Neuronal stem cell (in vitro differentiated cells): ENCODE results near the gene C2CD3.
A peak's percentile ranks its signal among the peaks of the same experiment; 100 is the strongest.

Experiments
- DNase-seq: peaks from one replicate; pipeline ENCODE4 v3.0.0-alpha.2; 2013; ENCODE audit warnings: low spot score
- H2AFZ ChIP-seq: one replicate; pipeline ENCODE4 v1.6.1; 2013; ENCODE audit warnings: mild to moderate bottlenecking, low read length, inconsistent platforms
- H2AK5ac ChIP-seq: 2 replicates; pipeline ENCODE4 v1.6.1; 2013; ENCODE audit warnings: low read depth, mild to moderate bottlenecking, inconsistent platforms, low read length, moderate library complexity, mixed read lengths
- H2BK120ac ChIP-seq: 2 replicates; pipeline ENCODE4 v1.6.1; 2013; ENCODE audit warnings: low read depth, mild to moderate bottlenecking, inconsistent platforms, low read length, moderate library complexity, mixed read lengths
- H2BK12ac ChIP-seq: one replicate; pipeline ENCODE4 v1.6.1; 2013; ENCODE audit warnings: low read length, inconsistent platforms
- H2BK15ac ChIP-seq: 2 replicates; pipeline ENCODE4 v1.6.1; 2013; ENCODE audit warnings: mild to moderate bottlenecking, low read length, inconsistent platforms, mixed read lengths
- H2BK5ac ChIP-seq: one replicate; pipeline ENCODE4 v1.6.1; 2013; ENCODE audit warnings: inconsistent platforms, mild to moderate bottlenecking, low read length, moderate library complexity
- H3K14ac ChIP-seq: one replicate; pipeline ENCODE4 v1.6.1; 2013; ENCODE audit warnings: low read length, inconsistent platforms
- H3K18ac ChIP-seq: 2 replicates; pipeline ENCODE4 v1.6.1; 2013; ENCODE audit warnings: low read length, inconsistent platforms
- H3K23ac ChIP-seq: 2 replicates; pipeline ENCODE4 v1.6.1; 2013; ENCODE audit warnings: low read depth, mild to moderate bottlenecking, mixed read lengths, low read length, inconsistent platforms; ENCODE audit not compliant: poor library complexity
- H3K27ac ChIP-seq: replicated peaks from 3 replicates; pipeline ENCODE4 v1.5.1; 2013; ENCODE audit warnings: low read length, inconsistent platforms
- H3K27me3 ChIP-seq, 3 experiments: 2 replicates each; pipeline ENCODE4 v1.6.1; 2013; ENCODE audit warnings: low read length in 3 of 3, mild to moderate bottlenecking in 2 of 3, inconsistent platforms in 1 of 3, low read depth in 1 of 3, mixed read lengths in 1 of 3, moderate library complexity in 1 of 3; ENCODE audit not compliant: control insufficient read depth in 3 of 3, insufficient read depth in 3 of 3
- H3K36me3 ChIP-seq, 2 donors: replicated peaks in 1 of 2; 2 replicates each; pipeline ENCODE4 v1.6.1; 2013; ENCODE audit warnings: low read length in 2 of 2; ENCODE audit not compliant: control insufficient read depth in 2 of 2, insufficient read depth in 2 of 2
- H3K4ac ChIP-seq: 2 replicates; pipeline ENCODE4 v1.6.1; 2013; ENCODE audit warnings: inconsistent platforms, mild to moderate bottlenecking, low read length, moderate library complexity
- H3K4me1 ChIP-seq, 2 donors: 1 replicate in 1 of 2; 2 replicates in 1 of 2; pipeline ENCODE4 v1.6.1; 2013; ENCODE audit warnings: low read length in 2 of 2, low read depth in 1 of 2; ENCODE audit not compliant: control insufficient read depth in 2 of 2, insufficient read depth in 1 of 2
- H3K4me2 ChIP-seq: one replicate; pipeline ENCODE4 v1.6.1; 2013; ENCODE audit warnings: mild to moderate bottlenecking, low read length, inconsistent platforms; ENCODE audit not compliant: insufficient read depth, poor library complexity, severe bottlenecking
- H3K4me3 ChIP-seq, 2 donors: 2 replicates each; pipeline ENCODE4 v1.5.1; 2013; ENCODE audit warnings: low read length in 2 of 2, mild to moderate bottlenecking in 2 of 2, inconsistent platforms in 1 of 2, moderate library complexity in 1 of 2
- H3K79me1 ChIP-seq: one replicate; pipeline ENCODE4 v1.6.1; 2013; ENCODE audit warnings: low read depth, mild to moderate bottlenecking, inconsistent platforms, low read length, moderate library complexity
- H3K9ac ChIP-seq: one replicate; pipeline ENCODE4 v1.6.1; 2013; ENCODE audit warnings: mild to moderate bottlenecking, low read depth, low read length, inconsistent platforms; ENCODE audit not compliant: poor library complexity
- H3K9me3 ChIP-seq, 2 donors: replicated peaks in 1 of 2; 2 replicates each; pipeline versions ENCODE3 to v1.6.1; 2013; ENCODE audit warnings: low read length in 2 of 2, mild to moderate bottlenecking in 2 of 2, inconsistent platforms in 1 of 2, low read depth in 1 of 2, mixed read lengths in 1 of 2, moderate library complexity in 1 of 2; ENCODE audit not compliant: control insufficient read depth in 2 of 2, insufficient read depth in 1 of 2
- H4K8ac ChIP-seq: one replicate; pipeline ENCODE4 v1.6.1; 2013; ENCODE audit warnings: low read depth, mild to moderate bottlenecking, inconsistent platforms, low read length, moderate library complexity
- H4K91ac ChIP-seq: one replicate; pipeline ENCODE4 v1.6.1; 2013; ENCODE audit warnings: low read length, low read depth, mild to moderate bottlenecking, inconsistent platforms; ENCODE audit not compliant: poor library complexity
- WGBS, 2 donors: extraction: QIAGEN DNeasy Blood & Tissue Kit; methylation state at CpG; one replicate each; pipeline ENCODE4 v1.1.7; 2013; ENCODE audit warnings: missing lambda C conversion rate in 2 of 2, mixed read lengths in 1 of 2; ENCODE audit not compliant: insufficient read length in 2 of 2, insufficient replicate concordance in 1 of 2; ENCODE audit errors: extremely low coverage in 2 of 2; 5-methylcytosine and 5-hydroxymethylcytosine counted together

C2CD3 gene

DNA sequence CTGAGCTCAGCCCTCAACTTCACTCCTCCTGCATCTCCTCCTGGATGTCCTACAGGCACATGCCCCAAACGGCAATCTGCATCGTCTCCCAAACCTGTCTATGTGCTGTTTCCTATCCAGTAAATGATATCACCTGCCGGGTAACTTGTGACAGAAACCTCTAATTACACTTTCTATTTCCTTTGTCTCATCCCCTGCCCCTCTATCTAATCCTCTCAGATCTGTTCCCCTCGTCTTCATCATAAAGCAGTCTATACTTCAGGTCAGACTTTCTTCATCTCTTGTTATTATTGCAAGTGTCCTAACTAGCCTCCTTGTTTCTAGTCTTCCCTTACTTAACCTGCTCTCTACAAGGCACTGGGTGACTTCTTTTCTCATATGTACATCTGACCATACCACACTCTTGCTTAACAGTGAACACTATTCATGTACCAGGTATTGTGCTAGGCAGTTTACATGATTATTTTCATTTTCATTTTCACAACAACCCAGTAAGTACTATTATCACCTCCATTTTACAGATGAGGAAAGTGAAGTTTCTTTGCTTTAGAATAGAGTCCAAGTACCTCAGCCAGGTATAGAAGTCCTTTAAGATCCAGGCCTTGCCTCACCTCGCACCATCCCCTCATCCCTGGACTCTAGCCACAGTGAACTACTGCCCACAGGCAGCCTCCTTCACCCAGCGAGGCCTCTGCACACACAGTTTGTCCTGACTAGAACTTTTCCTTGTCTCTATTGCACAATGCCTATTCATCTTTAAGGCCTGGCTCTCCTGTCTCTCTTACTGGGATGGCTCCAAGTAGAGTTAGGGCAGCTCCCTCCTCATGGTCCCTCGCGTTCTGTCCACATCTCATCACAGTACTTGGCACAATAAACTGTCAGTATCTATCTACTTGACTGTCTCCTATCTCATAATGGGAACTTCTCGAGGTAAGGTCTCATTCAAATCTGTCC is 139.8 kb downstream of the C2CD3 start:
- no peak overlapping the region for H3K14ac ChIP-seq
- H2AFZ ChIP-seq = no peak overlapping the region
- no peak overlapping the region for H3K18ac ChIP-seq
- H3K79me1 ChIP-seq = no peaks in the 10 kb centered on the region
- H4K8ac ChIP-seq = no peak overlapping the region
- no peak overlapping the region for H2BK12ac ChIP-seq
- H3K4me3 ChIP-seq = no peak overlapping the region
- H3K9me3 ChIP-seq = no peaks in the 10 kb centered on the region
- H3K4me2 ChIP-seq = no peak overlapping the region
- no peak overlapping the region for H3K9ac ChIP-seq
- H3K4ac ChIP-seq = no peak overlapping the region
- no peaks in the 10 kb centered on the region for H3K4me1 ChIP-seq
- no peaks in the 10 kb centered on the region for H3K27me3 ChIP-seq
- WGBS, 2 donors = no CpG with 5 or more reads among the region's 9 CpGs
- DNase-seq = no peak
- no peak overlapping the region for H2AK5ac ChIP-seq
- peaks cover 22 to 87% of the 10 kb centered on the region in 2 donors for H3K36me3 ChIP-seq
- H2BK15ac ChIP-seq = no peak overlapping the region
- no peak overlapping the region for H3K23ac ChIP-seq
- H4K91ac ChIP-seq = no peak overlapping the region
- no peak overlapping the region for H3K27ac ChIP-seq
- no peak overlapping the region for H2BK5ac ChIP-seq
- H2BK120ac ChIP-seq = no peak overlapping the region

DNA sequence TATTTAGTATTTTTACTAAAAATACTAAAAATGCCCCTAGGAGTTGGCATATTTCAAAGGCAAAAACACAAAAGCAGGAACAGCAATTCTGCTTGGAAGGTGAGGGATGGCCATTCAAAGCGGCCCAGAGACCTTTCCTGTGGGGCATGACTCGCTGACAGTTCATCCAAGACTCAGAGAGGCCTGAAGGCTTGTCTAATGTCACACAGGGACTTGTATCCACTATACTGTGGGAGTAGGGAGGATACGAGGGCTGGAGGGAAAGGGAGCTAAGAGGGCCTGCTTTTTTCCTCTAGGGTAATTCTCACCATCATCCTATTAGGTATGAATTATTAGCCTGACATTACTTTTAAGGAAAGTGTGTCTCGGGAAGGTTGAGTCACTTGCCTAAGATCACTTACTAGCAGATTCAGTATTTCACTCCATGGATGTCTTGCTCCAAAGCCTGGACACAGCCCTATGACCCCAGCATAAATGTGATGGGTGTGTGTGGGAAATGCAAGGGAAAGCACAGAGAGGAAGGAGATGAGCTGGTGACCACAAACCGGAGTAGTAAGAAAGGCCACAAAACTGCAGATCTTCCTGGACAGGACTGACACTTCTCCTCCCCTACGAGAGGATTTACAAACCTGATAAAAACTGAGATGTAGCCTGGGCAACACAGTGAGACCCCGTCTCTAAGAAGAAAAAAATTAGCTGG is 145.2 kb downstream of the C2CD3 start:
- Histone ChIP-seq H3K9me3 (no peaks in the 10 kb centered on the region), H3K79me1 (no peaks in the 10 kb centered on the region), H3K4me3 (no peak overlapping the region), H4K8ac (no peak overlapping the region), H2AK5ac (no peak overlapping the region), H3K14ac (no peak overlapping the region), H3K27ac (no peak overlapping the region), H2BK120ac (no peak overlapping the region), H4K91ac (no peak overlapping the region), H3K27me3 (no peaks in the 10 kb centered on the region), H3K36me3 (peaks cover 3 to 71% of the 10 kb centered on the region in 2 donors), H2AFZ (no peak overlapping the region), H2BK15ac (no peak overlapping the region), H3K4ac (no peak overlapping the region), H2BK12ac (no peak overlapping the region), H3K9ac (no peak overlapping the region), H3K23ac (no peak overlapping the region), H2BK5ac (no peak overlapping the region), H3K18ac (no peak overlapping the region), H3K4me2 (no peak overlapping the region), H3K4me1 (no peaks in the 10 kb centered on the region)
- DNase-seq = no peak
- no CpG with 5 or more reads among the region's 7 CpGs for WGBS, 2 donors

DNA sequence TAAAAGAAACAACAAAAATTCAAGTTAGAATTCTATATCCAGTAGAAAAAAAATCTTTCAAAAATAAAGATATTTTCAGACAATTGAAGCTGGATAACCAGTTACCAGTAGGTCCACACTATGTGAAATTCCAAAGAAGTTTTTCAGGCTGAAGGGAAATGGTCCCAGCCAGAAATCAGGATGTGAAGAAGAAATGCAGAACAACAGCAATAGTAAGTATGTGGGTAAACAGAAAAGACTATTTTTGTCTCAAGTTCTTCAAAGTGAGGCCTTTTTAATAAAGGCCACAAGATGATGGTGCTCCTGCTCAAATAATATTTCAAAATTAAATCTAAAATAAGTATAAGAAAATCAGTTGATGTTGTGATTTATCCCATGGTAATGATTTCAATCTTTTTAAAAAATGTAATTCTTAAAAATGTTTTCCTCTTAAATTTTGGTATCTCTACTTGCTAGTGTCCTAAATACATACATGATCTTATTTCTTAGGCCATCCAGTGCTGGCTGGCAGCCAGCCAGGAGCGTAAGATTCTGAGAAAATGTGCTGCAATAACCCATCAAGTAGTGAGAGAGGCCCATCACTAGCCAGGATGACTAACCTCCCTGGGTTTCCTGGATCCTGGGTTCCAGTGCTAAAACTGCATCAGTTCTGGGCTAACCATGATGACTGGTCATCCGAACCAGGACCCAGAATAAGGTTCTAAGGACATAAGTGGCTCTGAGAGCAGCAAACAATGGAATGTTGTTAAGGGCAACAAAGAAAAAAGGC is 146.4 kb downstream of the C2CD3 start:
- H2BK15ac ChIP-seq = no peak overlapping the region
- H2AFZ ChIP-seq = no peak overlapping the region
- H3K4me2 ChIP-seq = no peak overlapping the region
- H2BK5ac ChIP-seq = no peak overlapping the region
- no peaks in the 10 kb centered on the region for H3K79me1 ChIP-seq
- no peaks in the 10 kb centered on the region for H3K9me3 ChIP-seq
- H3K27ac ChIP-seq = no peak overlapping the region
- peaks cover 0 to 72% of the 10 kb centered on the region in 2 donors for H3K36me3 ChIP-seq
- no peak overlapping the region for H4K8ac ChIP-seq
- no peak overlapping the region for H3K18ac ChIP-seq
- H3K4me1 ChIP-seq = peaks cover 0 to 1% of the 10 kb centered on the region in 2 donors
- no peak overlapping the region for H3K9ac ChIP-seq
- WGBS, 2 donors = no CpG with 5 or more reads among the region's 2 CpGs
- no peak overlapping the region for H2BK120ac ChIP-seq
- no peak overlapping the region for H3K14ac ChIP-seq
- no peak overlapping the region for H2AK5ac ChIP-seq
- no peak overlapping the region for H4K91ac ChIP-seq
- no peak overlapping the region for H3K4ac ChIP-seq
- no peak for DNase-seq
- no peaks in the 10 kb centered on the region for H3K27me3 ChIP-seq
- no peak overlapping the region for H3K4me3 ChIP-seq
- no peak overlapping the region for H3K23ac ChIP-seq
- no peak overlapping the region for H2BK12ac ChIP-seq

DNA sequence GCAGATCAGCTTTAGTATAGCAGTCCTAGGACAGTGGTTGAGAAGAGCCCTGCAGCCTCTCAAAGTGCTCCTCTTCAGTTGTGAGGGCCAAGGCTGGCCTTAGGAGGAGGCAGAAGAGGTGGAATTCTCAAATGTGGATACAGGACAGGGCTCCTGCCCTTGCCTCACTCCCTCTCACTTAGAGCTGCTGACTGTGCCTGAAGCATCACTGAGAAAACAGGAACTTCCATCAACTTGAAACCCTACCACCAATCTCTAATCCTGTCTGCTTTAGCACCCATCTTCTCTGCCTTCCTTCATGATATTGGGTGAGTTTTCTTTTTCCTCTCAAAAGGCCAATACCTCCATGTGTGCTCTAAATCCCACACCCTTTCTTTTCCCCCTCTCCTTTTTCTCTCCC is 147.5 kb downstream of the C2CD3 start:
- no peak overlapping the region for H2BK15ac ChIP-seq
- H2BK12ac ChIP-seq = no peak overlapping the region
- no peak overlapping the region for H3K14ac ChIP-seq
- no peak overlapping the region for H3K4me2 ChIP-seq
- H2BK120ac ChIP-seq = no peak overlapping the region
- no peak for DNase-seq
- H3K18ac ChIP-seq = no peak overlapping the region
- H3K79me1 ChIP-seq = no peaks in the 10 kb centered on the region
- peaks cover 0 to 67% of the 10 kb centered on the region in 2 donors for H3K36me3 ChIP-seq
- no peaks in the 10 kb centered on the region for H3K9me3 ChIP-seq
- no peak overlapping the region for H2BK5ac ChIP-seq
- H3K27me3 ChIP-seq = no peaks in the 10 kb centered on the region
- H3K23ac ChIP-seq = no peak overlapping the region
- no peak overlapping the region for H2AFZ ChIP-seq
- H2AK5ac ChIP-seq = no peak overlapping the region
- H3K4ac ChIP-seq = no peak overlapping the region
- H3K27ac ChIP-seq = no peak overlapping the region
- H3K9ac ChIP-seq = peak overlapping the region; percentile 36
- no peak overlapping the region for H3K4me3 ChIP-seq
- H4K91ac ChIP-seq = no peak overlapping the region
- H4K8ac ChIP-seq = no peak overlapping the region
- peaks cover 0 to 1% of the 10 kb centered on the region in 2 donors for H3K4me1 ChIP-seq
